Stimulated activated CD4-positive, alpha-beta T cell treated with anti-CD3 and anti-CD28 coated beads, TNF-alpha, amount 100 ng/mL, for 24 hours (primary cell): ENCODE measurements around the gene DYRK3.

Source experiments
- DNase-seq, 3 experiments: peaks; one replicate each; pipeline ENCODE4 v3.0.0-alpha.2; 2020; ENCODE audit warnings: low read depth in 3 of 3

DYRK3 gene

GRCh38 chr1:206661161-206661820 is 26.0 kb downstream of the DYRK3 start:
- no peak for DNase-seq

GRCh38 chr1:206662396-206663092 is 27.2 kb downstream of the DYRK3 start:
- DNase-seq: no peak

- DNase-seq: no peak
Measured at GRCh38 chr1:206663362-206663761, 28.0 kb downstream of the DYRK3 start.

- DNase-seq: peak; percentile 44 to 68 (median 58)
Measured at GRCh38 chr1:206663832-206664652, 28.7 kb downstream of the DYRK3 start.

- no peak for DNase-seq
Measured at GRCh38 chr1:206664740-206665139, 29.4 kb downstream of the DYRK3 start.

- DNase-seq: no peak
Measured at GRCh38 chr1:206666031-206666561, 30.8 kb downstream of the DYRK3 start.

- DNase-seq: no peak
Measured at GRCh38 chr1:206666954-206667665, 31.8 kb downstream of the DYRK3 start.

GRCh38 chr1:206668351-206668750 is 33.0 kb downstream of the DYRK3 start:
- no peak for DNase-seq

GRCh38 chr1:206668874-206669410 is 33.6 kb downstream of the DYRK3 start:
- DNase-seq: no peak

GRCh38 chr1:206672011-206672688 is 36.8 kb downstream of the DYRK3 start:
- no peak for DNase-seq

GRCh38 chr1:206672844-206673758 is 37.8 kb downstream of the DYRK3 start:
- no peak for DNase-seq

GRCh38 chr1:206674236-206674635 is 38.9 kb downstream of the DYRK3 start:
- no peak for DNase-seq

GRCh38 chr1:206674745-206675175 is 39.4 kb downstream of the DYRK3 start:
- no peak for DNase-seq

- DNase-seq: no peak
Measured at GRCh38 chr1:206676499-206676898, 41.2 kb downstream of the DYRK3 start.

- no peak for DNase-seq
Measured at GRCh38 chr1:206678490-206678889, 43.2 kb downstream of the DYRK3 start.

GRCh38 chr1:206679738-206680211 is 44.4 kb downstream of the DYRK3 start:
- no peak for DNase-seq

GRCh38 chr1:206680279-206680678 is 44.9 kb downstream of the DYRK3 start:
- DNase-seq: no peak

- no peak for DNase-seq
Measured at GRCh38 chr1:206681359-206681758, 46.0 kb downstream of the DYRK3 start.

GRCh38 chr1:206682111-206682510 is 46.8 kb downstream of the DYRK3 start:
- DNase-seq: no peak

GRCh38 chr1:206683313-206683712 is 48.0 kb downstream of the DYRK3 start:
- no peak for DNase-seq
